Measurements from ENCODE around the gene ABHD4.

DNA sequence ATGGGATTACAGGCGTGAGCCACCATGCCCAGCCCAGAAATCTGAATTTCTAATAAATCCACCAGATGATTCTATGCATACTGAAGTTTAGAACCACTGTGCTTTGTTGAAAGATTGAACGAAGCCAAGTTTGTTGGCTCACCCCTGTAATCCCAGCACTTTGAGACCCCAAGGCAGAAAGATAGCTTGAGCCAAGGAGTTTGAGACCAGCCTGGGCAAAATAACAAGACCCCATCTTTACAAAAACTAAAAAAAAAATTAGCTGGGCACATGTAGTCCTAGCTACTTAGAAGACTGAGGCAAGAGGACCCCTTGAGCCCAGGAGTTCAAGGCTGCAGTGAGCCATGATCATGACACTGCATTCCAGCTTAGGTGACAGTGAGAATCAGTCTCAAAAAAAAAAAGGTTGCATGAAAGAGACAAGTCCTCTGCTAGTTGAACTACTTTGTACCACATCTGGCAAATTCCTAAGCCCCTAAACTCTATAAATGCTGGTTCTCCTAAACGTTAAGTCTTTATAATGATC lies 1.7 kb upstream of the ABHD4 start:
- no peak for TF ChIP-seq POLR2A (IDR thresholded peaks at IDR 0.05)
- TF ChIP-seq, protein P1, sequence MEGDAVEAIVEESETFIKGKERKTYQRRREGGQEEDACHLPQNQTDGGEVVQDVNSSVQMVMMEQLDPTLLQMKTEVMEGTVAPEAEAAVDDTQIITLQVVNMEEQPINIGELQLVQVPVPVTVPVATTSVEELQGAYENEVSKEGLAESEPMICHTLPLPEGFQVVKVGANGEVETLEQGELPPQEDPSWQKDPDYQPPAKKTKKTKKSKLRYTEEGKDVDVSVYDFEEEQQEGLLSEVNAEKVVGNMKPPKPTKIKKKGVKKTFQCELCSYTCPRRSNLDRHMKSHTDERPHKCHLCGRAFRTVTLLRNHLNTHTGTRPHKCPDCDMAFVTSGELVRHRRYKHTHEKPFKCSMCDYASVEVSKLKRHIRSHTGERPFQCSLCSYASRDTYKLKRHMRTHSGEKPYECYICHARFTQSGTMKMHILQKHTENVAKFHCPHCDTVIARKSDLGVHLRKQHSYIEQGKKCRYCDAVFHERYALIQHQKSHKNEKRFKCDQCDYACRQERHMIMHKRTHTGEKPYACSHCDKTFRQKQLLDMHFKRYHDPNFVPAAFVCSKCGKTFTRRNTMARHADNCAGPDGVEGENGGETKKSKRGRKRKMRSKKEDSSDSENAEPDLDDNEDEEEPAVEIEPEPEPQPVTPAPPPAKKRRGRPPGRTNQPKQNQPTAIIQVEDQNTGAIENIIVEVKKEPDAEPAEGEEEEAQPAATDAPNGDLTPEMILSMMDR (IDR thresholded peaks at IDR 0.05) = no peak

Data from Peyer's patch (tissue), 4 donors.